Renal cortical epithelial cell (primary cell): ENCODE data around the gene LRRC74B. TPM values are rescaled to one million over a fixed set of nuclear protein-coding genes. Genes with fewer than 3 reads are reported as not detected.

ENCODE experiments used
- DNase-seq: peaks from one replicate; pipeline ENCODE4 v3.0.0-alpha.2; 2011; ENCODE audit warnings: low read depth
- total RNA-seq: library from RNA; depleted of rRNA; stranded (reverse); fragments of >200 nt; gene quantifications from 2 replicates; pipeline ENCODE4 v1.2.3, GENCODE V29; 2014

Gene LRRC74B
- total RNA-seq, 1 donor from 2014 or later = not detected

GRCh38 chr22:21013657-21014201, 32.0 kb upstream of the LRRC74B start:
- no peak for DNase-seq

GRCh38 chr22:21014202-21014725, 31.5 kb upstream of the LRRC74B start:
- peak; percentile 67 for DNase-seq

- DNase-seq = no peak
Measured at GRCh38 chr22:21014726-21015465, 30.9 kb upstream of the LRRC74B start, which contains the start of gene P2RX6. P2RX6 (plus strand) TSS chr22:21015165; CDS start chr22:21015175, 10 bp downstream.

- DNase-seq = no peak
Measured at GRCh38 chr22:21015466-21016006, 30.2 kb upstream of the LRRC74B start.

GRCh38 chr22:21016644-21017420, 28.9 kb upstream of the LRRC74B start:
- no peak for DNase-seq

- DNase-seq = no peak
Measured at GRCh38 chr22:21018314-21018713, 27.4 kb upstream of the LRRC74B start.

GRCh38 chr22:21020802-21021429, 24.8 kb upstream of the LRRC74B start:
- no peak for DNase-seq

GRCh38 chr22:21022507-21022906, 23.2 kb upstream of the LRRC74B start:
- DNase-seq = no peak

GRCh38 chr22:21022955-21023614, 22.7 kb upstream of the LRRC74B start:
- DNase-seq = no peak

- no peak for DNase-seq
Measured at GRCh38 chr22:21025266-21025665, 20.5 kb upstream of the LRRC74B start.

- no peak for DNase-seq
Measured at GRCh38 chr22:21025763-21026755, 19.7 kb upstream of the LRRC74B start.

- DNase-seq = no peak
Measured at GRCh38 chr22:21026783-21027692, 18.7 kb upstream of the LRRC74B start.

- DNase-seq = no peak
Measured at GRCh38 chr22:21028277-21029251, 17.2 kb upstream of the LRRC74B start.

GRCh38 chr22:21029486-21030025, 16.2 kb upstream of the LRRC74B start:
- no peak for DNase-seq

- no peak for DNase-seq
Measured at GRCh38 chr22:21030032-21030431, 15.7 kb upstream of the LRRC74B start.

GRCh38 chr22:21030621-21031544, 14.9 kb upstream of the LRRC74B start:
- no peak for DNase-seq
